A673 (cell line): Measurements from ENCODE around the gene CR1. TPM values are rescaled to one million over a fixed set of nuclear protein-coding genes. Genes with fewer than 3 reads are reported as not detected.
"Not testable (repeated sequence)": the region's sequence is repeated elsewhere in the genome, so short reads cannot be mapped to it uniquely, and the experiment has no call there.

Source experiments
- BruUV-seq: library from RNA; stranded (reverse); fragments of 400-500 nt; replicated peaks from 2 replicates; lab custom pipeline; 2021; lab: Mats Ljungman, UMichigan
- CTCF ChIA-PET: fragments of 300-600 bp; sonication (Branson Sonifier 250); formaldehyde crosslinking; loops from one replicate; lab custom pipeline; 2022; ENCODE audit warnings: antibody characterized with exemption; lab: Charles Lee
- POLR2A ChIA-PET: fragments of 300-600 bp; sonication (Branson Sonifier 250); formaldehyde crosslinking; loops from one replicate; lab custom pipeline; 2022; ENCODE audit warnings: antibody characterized with exemption; ENCODE audit not compliant: low non-redundant PET; lab: Charles Lee
- DNase-seq: peaks from one replicate; pipeline ENCODE4 v3.0.0-alpha.2; 2015; ENCODE audit warnings: low spot score
- H3K27ac ChIP-seq: fragments of 200-600 bp; sonication (generic); 2 replicates; pipeline ENCODE4 v1.5.1; 2016; ENCODE audit warnings: mixed run types, low read depth, mild to moderate bottlenecking, mixed read lengths, antibody characterized with exemption, low read length; ENCODE audit not compliant: poor library complexity, severe bottlenecking
- H3K27me3 ChIP-seq: fragments of 200-600 bp; sonication (generic); replicated peaks from 2 replicates; pipeline ENCODE4 v1.6.1; 2017; ENCODE audit warnings: mixed run types, low read depth, mild to moderate bottlenecking, mixed read lengths, antibody characterized with exemption, low read length; ENCODE audit not compliant: insufficient read depth, poor library complexity
- H3K36me3 ChIP-seq: fragments of 200-600 bp; sonication (generic); 2 replicates; pipeline ENCODE4 v1.6.1; 2016; ENCODE audit warnings: mixed run types, mild to moderate bottlenecking, mixed read lengths, antibody characterized with exemption, low read length; ENCODE audit not compliant: insufficient read depth, poor library complexity, severe bottlenecking
- H3K4me1 ChIP-seq: fragments of 200-600 bp; sonication (generic); 2 replicates; pipeline ENCODE4 v1.6.1; 2017; ENCODE audit warnings: mixed run types, mild to moderate bottlenecking, mixed read lengths, antibody characterized with exemption, low read length; ENCODE audit not compliant: insufficient read depth, poor library complexity, severe bottlenecking
- H3K4me3 ChIP-seq: fragments of 200-600 bp; sonication (generic); 2 replicates; pipeline ENCODE4 v1.5.1; 2016; ENCODE audit warnings: low read depth, mixed run types, mild to moderate bottlenecking, mixed read lengths, low read length; ENCODE audit not compliant: poor library complexity, severe bottlenecking
- H3K9me3 ChIP-seq: fragments of 200-600 bp; sonication (generic); 2 replicates; pipeline ENCODE4 v1.6.1; 2016; ENCODE audit warnings: mixed run types, low read depth, mild to moderate bottlenecking, mixed read lengths, antibody characterized with exemption, low read length; ENCODE audit not compliant: poor library complexity, severe bottlenecking
- EZH2 ChIP-seq: fragments of 200-600 bp; sonication (generic); IDR thresholded peaks from 2 replicates; pipeline ENCODE4 v1.6.1; 2017; ENCODE audit warnings: borderline replicate concordance, low read depth, mild to moderate bottlenecking, mixed read lengths, antibody characterized with exemption, low read length; ENCODE audit not compliant: poor library complexity, severe bottlenecking
- intact Hi-C: fragments of 100-400 bp; cut with micrococcal nuclease; formaldehyde crosslinking; loops from one replicate; pipeline ENCODE4 v1.10.0; 2022; ENCODE audit not compliant: unreplicated experiment
- total RNA-seq: library from RNA; stranded (reverse); gene quantifications from 2 replicates; pipeline ENCODE4 v1.2.3, GENCODE V29; 2021
- TF ChIP-seq, protein P1 (sequence below): fragments of 300-800, 200-600 bp; sonication (generic); conservative IDR thresholded peaks from 2 replicates; pipeline ENCODE4 v1.5.1; 2017; ENCODE audit warnings: low read depth, mild to moderate bottlenecking, antibody characterized with exemption, low read length, moderate library complexity, mixed read lengths

CR1 gene
- total RNA-seq, 1 experiment from 2014 or later = not detected

GRCh38 chr1:207631137-207631536 lies 135.2 kb downstream of the CR1 start:
- intact Hi-C loops = no loop called here
- no TSS peak for BruUV-seq
- no peak overlapping the region for H3K27ac ChIP-seq
- POLR2A ChIA-PET = no interaction called here
- H3K27me3 ChIP-seq = no peaks in the 10 kb centered on the region
- no peak overlapping the region for H3K4me3 ChIP-seq
- no peaks in the 10 kb centered on the region for H3K9me3 ChIP-seq
- no peaks in the 10 kb centered on the region for H3K4me1 ChIP-seq
- DNase-seq = no peak
- H3K36me3 ChIP-seq = no peaks in the 10 kb centered on the region
- CTCF ChIA-PET = no interaction called here
- TF ChIP-seq EZH2 = no peak
- TF ChIP-seq, protein P1, sequence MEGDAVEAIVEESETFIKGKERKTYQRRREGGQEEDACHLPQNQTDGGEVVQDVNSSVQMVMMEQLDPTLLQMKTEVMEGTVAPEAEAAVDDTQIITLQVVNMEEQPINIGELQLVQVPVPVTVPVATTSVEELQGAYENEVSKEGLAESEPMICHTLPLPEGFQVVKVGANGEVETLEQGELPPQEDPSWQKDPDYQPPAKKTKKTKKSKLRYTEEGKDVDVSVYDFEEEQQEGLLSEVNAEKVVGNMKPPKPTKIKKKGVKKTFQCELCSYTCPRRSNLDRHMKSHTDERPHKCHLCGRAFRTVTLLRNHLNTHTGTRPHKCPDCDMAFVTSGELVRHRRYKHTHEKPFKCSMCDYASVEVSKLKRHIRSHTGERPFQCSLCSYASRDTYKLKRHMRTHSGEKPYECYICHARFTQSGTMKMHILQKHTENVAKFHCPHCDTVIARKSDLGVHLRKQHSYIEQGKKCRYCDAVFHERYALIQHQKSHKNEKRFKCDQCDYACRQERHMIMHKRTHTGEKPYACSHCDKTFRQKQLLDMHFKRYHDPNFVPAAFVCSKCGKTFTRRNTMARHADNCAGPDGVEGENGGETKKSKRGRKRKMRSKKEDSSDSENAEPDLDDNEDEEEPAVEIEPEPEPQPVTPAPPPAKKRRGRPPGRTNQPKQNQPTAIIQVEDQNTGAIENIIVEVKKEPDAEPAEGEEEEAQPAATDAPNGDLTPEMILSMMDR = no peak

GRCh38 chr1:207633226-207633625 lies 137.3 kb downstream of the CR1 start:
- Histone ChIP-seq H3K4me1 (no peaks in the 10 kb centered on the region), H3K27me3 (no peaks in the 10 kb centered on the region), H3K27ac (no peak overlapping the region), H3K9me3 (no peaks in the 10 kb centered on the region), H3K4me3 (no peak overlapping the region), H3K36me3 (no peaks in the 10 kb centered on the region)
- BruUV-seq = no TSS peak
- ChIA-PET POLR2A (no interaction called here), CTCF (interaction anchor here (0.7 kb wide), 1 partner anchor 54 kb away, joined by 12 read pairs; no protein-coding TSS in a partner anchor)
- no peak for DNase-seq
- TF ChIP-seq, protein P1 = no peak
- no peak for TF ChIP-seq EZH2
- intact Hi-C loops = no loop called here

- H3K27ac ChIP-seq, BruUV-seq, CTCF ChIA-PET, POLR2A ChIA-PET, H3K27me3 ChIP-seq, H3K36me3 ChIP-seq, intact Hi-C loops, H3K9me3 ChIP-seq, H3K4me3 ChIP-seq, DNase-seq, H3K4me1 ChIP-seq: not testable (repeated sequence)
Observed at GRCh38 chr1:207633699-207634289, 137.8 kb downstream of the CR1 start.

DNA sequence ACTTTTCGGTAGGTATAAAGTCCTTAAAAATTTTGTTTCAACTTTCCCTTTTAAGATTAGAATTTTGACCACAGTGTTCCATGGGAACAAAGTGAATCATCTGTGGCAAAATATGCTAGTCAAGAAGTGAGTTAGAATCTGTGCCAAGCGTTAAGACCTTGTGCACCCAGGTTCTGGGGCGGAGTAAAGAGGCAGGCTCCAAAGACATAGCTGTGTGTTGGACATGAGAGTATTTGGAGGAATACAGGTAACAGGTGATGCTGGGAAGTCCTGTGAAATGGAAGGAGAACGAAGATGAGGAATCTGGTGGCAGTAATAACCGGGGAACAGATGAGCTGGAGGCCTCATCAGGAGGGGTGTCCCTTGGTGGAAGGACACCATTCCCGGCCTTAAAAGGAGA lies 138.3 kb downstream of the CR1 start:
- H3K27me3 ChIP-seq, BruUV-seq, POLR2A ChIA-PET, intact Hi-C loops, H3K9me3 ChIP-seq, H3K36me3 ChIP-seq, DNase-seq, CTCF ChIA-PET, H3K27ac ChIP-seq, H3K4me3 ChIP-seq, H3K4me1 ChIP-seq: not testable (repeated sequence)

- DNase-seq, H3K4me3 ChIP-seq, H3K36me3 ChIP-seq, H3K27ac ChIP-seq, H3K9me3 ChIP-seq, H3K27me3 ChIP-seq, H3K4me1 ChIP-seq, BruUV-seq, CTCF ChIA-PET, POLR2A ChIA-PET, intact Hi-C loops: not testable (repeated sequence)
Observed at GRCh38 chr1:207635569-207636186, 139.7 kb downstream of the CR1 start.

DNA sequence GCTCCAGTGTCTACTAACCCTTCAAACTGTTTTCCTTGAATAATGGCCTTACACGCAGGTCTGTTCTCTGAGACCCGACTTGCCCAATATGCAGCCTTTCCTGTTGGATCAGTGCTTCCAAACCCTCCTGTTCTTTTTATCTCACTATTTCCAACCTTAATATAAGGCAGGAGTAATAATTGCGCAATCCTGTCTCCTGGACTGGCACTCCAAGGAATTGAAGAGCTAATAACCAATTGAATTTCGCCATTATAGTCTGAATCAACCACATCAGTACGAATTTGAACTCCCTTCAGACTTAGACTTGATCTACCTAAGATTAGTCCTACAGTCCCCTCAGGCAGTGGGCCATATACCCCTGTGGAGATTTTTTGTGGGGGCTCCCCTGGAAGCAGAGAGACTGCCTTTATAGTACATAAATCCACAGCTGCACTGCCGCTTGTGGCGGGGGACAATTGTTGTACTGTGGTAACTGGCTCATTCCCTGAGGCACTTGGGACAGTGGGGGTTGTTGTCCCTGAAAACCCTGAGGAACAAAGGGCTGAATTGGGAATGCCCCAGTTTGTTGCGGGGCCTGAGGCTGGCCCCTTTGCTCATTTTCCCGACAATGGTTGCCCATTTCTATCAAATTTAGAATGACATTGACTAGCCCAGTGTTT lies 142.7 kb downstream of the CR1 start:
- CTCF ChIA-PET, H3K4me1 ChIP-seq, H3K9me3 ChIP-seq, POLR2A ChIA-PET, intact Hi-C loops, H3K27ac ChIP-seq, DNase-seq, H3K4me3 ChIP-seq, H3K36me3 ChIP-seq, BruUV-seq: not testable (repeated sequence)
- peaks cover 18% of the 10 kb centered on the region for H3K27me3 ChIP-seq
